Measurements from ENCODE around the gene ZBTB38. TPM values are rescaled to one million over a fixed set of nuclear protein-coding genes. Genes with fewer than 3 reads are reported as not detected.

The ZBTB38 gene
- total and polyA plus RNA-seq, 12 donors = 14.7 to 156 (median 128) TPM

DNA sequence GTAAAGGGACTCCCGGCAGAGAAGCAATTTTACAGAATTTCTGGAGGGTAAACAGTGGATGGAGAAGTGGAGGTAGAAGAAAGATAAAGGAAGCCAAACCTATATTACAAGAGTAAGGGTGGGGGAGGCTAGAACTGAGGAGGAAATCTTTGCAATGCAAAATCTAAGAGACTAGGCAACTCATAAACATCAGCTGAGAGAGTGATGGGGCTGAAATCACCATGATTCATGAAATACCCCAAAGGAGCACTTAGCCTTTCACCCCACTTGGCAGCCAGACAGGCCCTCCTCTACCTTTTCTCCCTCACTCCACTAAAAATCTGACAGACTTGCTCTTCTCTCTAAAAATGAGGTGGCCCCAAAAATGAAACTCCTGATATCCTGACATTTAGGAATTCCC, 19.5 kb upstream of the ZBTB38 start:
- H3K36me3 ChIP-seq = no peaks in the 10 kb centered on the region
- ATAC-seq = no peak

GRCh38 chr3:141349711-141350110, 18.6 kb upstream of the ZBTB38 start:
- Histone ChIP-seq H3K9me3 (peaks cover 0 to 8% (median 0%) of the 10 kb centered on the region in 11 donors), H3K4me3 (no peak overlapping the region), H3K4me1 (no peaks in the 10 kb centered on the region), H3K27me3 (no peaks in the 10 kb centered on the region), H3K36me3 (no peaks in the 10 kb centered on the region), H3K27ac (no peak overlapping the region)
- ATAC-seq (no peak), DNase-seq (no peak)
- WGBS, 2 donors = 91 to 95% methylated on average over 2 of the region's 2 CpGs
- intact Hi-C loops (cut with DNase I) = loop anchor here in 3 of 10 donors (5.0 to 10.0 kb wide), 4 partner anchors 32 to 215 kb away; no protein-coding TSS in a partner anchor
- TF ChIP-seq, protein P1, sequence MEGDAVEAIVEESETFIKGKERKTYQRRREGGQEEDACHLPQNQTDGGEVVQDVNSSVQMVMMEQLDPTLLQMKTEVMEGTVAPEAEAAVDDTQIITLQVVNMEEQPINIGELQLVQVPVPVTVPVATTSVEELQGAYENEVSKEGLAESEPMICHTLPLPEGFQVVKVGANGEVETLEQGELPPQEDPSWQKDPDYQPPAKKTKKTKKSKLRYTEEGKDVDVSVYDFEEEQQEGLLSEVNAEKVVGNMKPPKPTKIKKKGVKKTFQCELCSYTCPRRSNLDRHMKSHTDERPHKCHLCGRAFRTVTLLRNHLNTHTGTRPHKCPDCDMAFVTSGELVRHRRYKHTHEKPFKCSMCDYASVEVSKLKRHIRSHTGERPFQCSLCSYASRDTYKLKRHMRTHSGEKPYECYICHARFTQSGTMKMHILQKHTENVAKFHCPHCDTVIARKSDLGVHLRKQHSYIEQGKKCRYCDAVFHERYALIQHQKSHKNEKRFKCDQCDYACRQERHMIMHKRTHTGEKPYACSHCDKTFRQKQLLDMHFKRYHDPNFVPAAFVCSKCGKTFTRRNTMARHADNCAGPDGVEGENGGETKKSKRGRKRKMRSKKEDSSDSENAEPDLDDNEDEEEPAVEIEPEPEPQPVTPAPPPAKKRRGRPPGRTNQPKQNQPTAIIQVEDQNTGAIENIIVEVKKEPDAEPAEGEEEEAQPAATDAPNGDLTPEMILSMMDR (IDR thresholded peaks at IDR 0.05) = no peak

More for the DNA sequence above, 19.5 kb upstream of the ZBTB38 start:
- no peak overlapping the region for H3K27ac ChIP-seq
- 79 to 82% methylated on average over 1 of the region's 1 CpG for WGBS, 2 donors
- no peaks in the 10 kb centered on the region for H3K4me1 ChIP-seq
- H3K9me3 ChIP-seq = peaks cover 0 to 8% (median 0%) of the 10 kb centered on the region in 11 donors
- TF ChIP-seq, protein P1 (IDR thresholded peaks at IDR 0.05) = no peak
- no peak overlapping the region for H3K4me3 ChIP-seq
- no peak for DNase-seq
- no peaks in the 10 kb centered on the region for H3K27me3 ChIP-seq
- intact Hi-C loops (cut with DNase I) = loop anchor here in 1 of 10 donors (10.0 kb wide), 1 partner anchor 216 kb away; no protein-coding TSS in a partner anchor

- peaks cover 0 to 8% (median 0%) of the 10 kb centered on the region in 11 donors for H3K9me3 ChIP-seq
- no peak overlapping the region for H3K4me3 ChIP-seq
- intact Hi-C loops (cut with DNase I) = loop anchor here in 2 of 10 donors (5.0 to 10.0 kb wide), 3 partner anchors 33 to 204 kb away; no protein-coding TSS in a partner anchor
- H3K27me3 ChIP-seq = no peaks in the 10 kb centered on the region
- WGBS, 2 donors = 74 to 78% methylated on average over 3 of the region's 3 CpGs
- DNase-seq (no peak), ATAC-seq (no peak)
- H3K4me1 ChIP-seq = no peaks in the 10 kb centered on the region
- H3K36me3 ChIP-seq = no peaks in the 10 kb centered on the region
- H3K27ac ChIP-seq = no peak overlapping the region
- TF ChIP-seq, protein P1 (IDR thresholded peaks at IDR 0.05) = no peak
These were observed 17.6 kb upstream of the ZBTB38 start for GRCh38 chr3:141350666-141351065.

DNA sequence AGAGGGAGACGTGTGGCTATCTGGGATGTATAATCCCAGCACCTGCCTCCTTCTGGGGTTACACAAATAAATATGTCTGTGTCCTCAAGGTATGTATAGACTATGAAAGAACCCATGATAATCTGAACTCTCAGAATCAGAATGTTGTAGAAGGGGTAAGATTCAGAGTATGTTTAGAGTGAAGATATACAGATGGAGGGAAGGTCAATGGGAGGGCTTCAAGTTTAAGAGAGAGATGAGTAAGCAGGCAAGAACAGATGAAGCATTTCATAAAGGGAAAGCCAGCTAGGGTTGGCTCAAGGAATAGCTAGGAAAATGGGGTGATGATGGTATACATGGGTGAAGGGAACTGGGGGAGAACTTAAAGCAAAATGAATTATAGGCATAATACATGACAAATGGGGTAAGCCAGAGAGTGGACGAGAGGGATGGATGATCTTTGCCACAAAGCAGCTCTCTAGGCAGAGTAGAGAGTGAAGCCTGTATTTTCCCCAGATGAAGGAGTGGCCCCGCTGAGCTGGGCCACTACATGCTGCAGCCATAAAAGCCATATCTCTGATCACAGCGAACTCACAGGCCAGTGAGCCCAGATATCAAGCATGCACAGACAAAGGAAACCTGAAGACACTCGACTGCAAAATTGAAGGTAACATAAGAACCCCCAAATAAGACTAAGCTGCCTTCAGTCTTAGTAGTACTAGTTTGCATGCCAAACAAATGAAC, 15.9 kb upstream of the ZBTB38 start:
- no peak overlapping the region for H3K27ac ChIP-seq
- 81 to 82% methylated on average over 5 of the region's 5 CpGs for WGBS, 2 donors
- no peaks in the 10 kb centered on the region for H3K27me3 ChIP-seq
- H3K36me3 ChIP-seq = no peaks in the 10 kb centered on the region
- peaks cover 0 to 8% (median 0%) of the 10 kb centered on the region in 11 donors for H3K9me3 ChIP-seq
- no peak for ATAC-seq
- DNase-seq = no peak
- H3K4me1 ChIP-seq = no peaks in the 10 kb centered on the region
- TF ChIP-seq, protein P1 (IDR thresholded peaks at IDR 0.05) = no peak
- intact Hi-C loops (cut with DNase I) = loop anchor here in 2 of 10 donors (5.0 to 10.0 kb wide), 3 partner anchors 35 to 202 kb away; no protein-coding TSS in a partner anchor
- no peak overlapping the region for H3K4me3 ChIP-seq

Measured in heart right ventricle (tissue), 16 donors.